Right renal cortex interstitium (tissue), 3 donors: Measurements from ENCODE around the gene DUSP16. TPM values are rescaled to one million over a fixed set of nuclear protein-coding genes. Genes with fewer than 3 reads are reported as not detected.
A peak's percentile ranks its signal among the peaks of the same experiment; 100 is the strongest.

ENCODE experiments used
- DNase-seq, 3 donors: peaks; one replicate each; pipeline ENCODE4 v3.0.0-alpha.2; 2013; ENCODE audit warnings: low read depth in 3 of 3, low spot score in 2 of 3
- polyA plus RNA-seq, 3 donors: library from polyadenylated mRNA; unstranded; fragments of 120-200 nt; gene quantifications; one replicate each; pipeline ENCODE4 v1.2.1, GENCODE V29; 2013; ENCODE audit not compliant: insufficient read length in 3 of 3

Gene DUSP16
- polyA plus RNA-seq, 3 donors, result 26.0 to 26.3 (median 26.1) TPM

GRCh38 chr12:12447236-12447635 is 115.4 kb downstream of the DUSP16 start:
- DNase-seq, result no peak

GRCh38 chr12:12446786-12447185 is 115.9 kb downstream of the DUSP16 start:
- no peak for DNase-seq

GRCh38 chr12:12445882-12446181 is 116.8 kb downstream of the DUSP16 start:
- no peak for DNase-seq

GRCh38 chr12:12445165-12445881 is 117.3 kb downstream of the DUSP16 start:
- no peak for DNase-seq

DNA sequence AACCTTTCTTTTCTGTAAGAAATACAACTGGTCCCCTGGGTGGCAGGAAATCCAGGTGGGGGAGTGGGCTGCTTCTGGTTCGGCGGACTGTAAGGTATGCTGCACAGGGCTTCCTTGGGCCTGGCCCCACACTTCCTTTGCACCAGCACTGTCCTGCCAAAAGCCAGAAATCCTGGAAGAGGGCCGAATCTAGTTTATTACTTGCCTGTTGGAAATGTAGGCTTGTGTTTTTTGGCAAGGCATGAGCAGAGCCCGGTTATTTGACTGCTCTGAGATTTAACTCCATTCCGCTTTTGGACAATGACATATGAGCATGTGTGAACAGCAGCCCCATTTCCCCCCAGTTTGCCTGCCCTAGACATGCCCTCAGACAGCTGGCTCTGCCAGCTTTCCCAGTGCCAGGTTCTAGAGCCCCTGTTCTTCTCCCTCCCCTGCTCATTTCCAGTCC is 119.2 kb downstream of the DUSP16 start:
- peak in 1 of 3 donors; percentile 8 for DNase-seq

DNA sequence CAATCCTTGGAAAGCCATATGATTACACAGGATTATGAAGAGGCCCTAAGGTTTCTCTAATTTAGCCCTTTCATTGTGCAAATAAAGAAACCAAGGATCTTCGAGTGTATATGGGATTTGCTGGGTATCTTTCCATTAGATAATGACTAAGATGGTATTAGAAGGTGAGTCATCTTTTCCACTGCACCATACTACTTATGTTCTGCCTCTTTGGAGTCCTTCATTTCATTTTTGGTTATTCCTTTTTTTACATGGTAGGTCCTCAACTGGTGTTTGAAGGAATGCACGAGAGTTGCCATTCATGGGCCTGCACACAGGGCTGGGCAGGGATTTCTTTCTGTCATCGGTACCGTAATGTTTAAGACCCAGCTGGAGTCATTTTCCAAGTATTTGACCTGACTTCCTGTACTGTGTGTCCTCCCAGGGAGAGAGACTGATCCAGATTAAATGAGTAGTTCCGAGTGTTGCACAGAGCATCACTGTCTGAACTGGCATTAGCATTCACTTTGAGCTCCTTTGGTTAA is 120.1 kb downstream of the DUSP16 start:
- DNase-seq, result no peak

DNA sequence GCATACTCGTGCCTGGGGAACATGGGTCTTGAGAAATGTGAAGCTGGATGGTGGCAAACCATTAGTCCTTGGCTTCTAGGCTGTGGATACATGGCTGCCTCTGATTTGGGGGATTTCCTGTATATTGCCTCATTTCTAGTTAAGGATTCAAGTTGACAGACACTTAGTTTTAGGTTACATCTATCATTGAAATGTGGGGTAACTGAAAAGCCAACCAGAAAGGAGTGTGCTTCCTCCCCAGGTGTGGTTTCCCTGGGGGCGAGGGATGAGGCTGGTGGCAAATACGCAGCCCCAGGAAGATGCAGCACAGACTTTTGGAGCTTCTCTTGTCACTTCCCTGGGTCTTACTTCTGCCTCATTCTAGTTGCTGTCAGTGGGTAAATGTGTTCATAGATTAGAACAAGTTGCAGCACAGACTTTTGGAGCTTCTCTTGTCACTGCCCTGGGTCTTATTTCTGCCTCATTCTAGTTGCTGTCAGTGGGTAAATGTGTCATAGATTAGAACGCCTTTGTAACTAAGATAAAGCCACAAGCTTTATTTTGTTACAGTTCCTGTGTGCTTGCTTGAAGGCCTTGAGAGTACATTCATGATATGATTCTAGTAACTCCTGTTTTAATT is 120.7 kb downstream of the DUSP16 start:
- DNase-seq, result no peak

DNA sequence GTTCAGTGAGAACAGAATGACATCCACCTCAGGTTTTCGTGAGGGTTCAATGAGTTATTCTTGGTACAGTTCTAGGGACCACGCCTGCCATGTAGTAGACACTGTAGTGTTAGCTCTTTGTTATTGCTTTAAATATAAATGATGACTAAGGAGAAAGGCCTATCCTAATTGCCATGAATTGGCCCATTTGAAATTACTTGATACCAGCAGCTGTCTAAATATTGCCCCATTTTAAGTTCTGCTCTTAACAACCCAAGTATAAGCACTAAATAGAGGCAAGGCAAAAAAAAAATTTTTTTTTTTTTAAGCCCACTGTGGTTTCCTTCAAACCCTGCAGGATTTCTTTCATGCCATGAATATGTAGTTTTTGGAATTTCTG is 121.2 kb downstream of the DUSP16 start:
- no peak for DNase-seq

DNA sequence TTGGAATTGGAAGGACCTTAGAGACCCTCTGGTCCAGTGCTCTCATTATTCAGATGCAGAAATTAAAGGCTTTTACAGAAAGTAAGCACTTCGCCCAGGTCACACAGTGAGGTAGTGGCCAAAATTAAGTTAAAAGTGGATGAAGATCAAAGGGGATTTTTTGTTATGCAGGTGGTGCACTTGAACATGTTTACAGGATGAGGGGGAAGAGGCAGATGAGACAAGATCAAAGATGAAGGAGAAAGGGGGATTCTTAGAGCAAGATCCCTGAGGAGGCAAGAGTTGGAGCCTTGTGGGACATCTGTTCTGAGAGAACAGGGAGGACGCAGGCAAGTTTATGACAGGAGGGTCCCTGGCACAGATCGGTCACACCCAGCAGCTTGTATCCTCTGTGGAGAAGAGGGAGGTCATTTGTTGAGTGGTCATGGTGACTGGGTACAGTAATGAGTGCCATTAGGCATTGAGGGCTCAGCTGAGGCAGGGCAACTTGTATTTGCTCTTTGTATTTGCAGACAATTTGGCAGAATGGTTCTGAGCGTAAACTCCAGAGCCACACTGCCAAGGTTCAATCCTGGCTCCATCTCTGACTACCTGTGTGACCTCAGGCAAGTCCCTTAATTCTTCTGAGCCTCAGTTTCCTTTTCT is 121.8 kb downstream of the DUSP16 start:
- no peak for DNase-seq

- DNase-seq, result no peak
Measured at GRCh38 chr12:12439636-12440035, 123.0 kb downstream of the DUSP16 start.

GRCh38 chr12:12436831-12437345 is 125.8 kb downstream of the DUSP16 start:
- no peak for DNase-seq

DNA sequence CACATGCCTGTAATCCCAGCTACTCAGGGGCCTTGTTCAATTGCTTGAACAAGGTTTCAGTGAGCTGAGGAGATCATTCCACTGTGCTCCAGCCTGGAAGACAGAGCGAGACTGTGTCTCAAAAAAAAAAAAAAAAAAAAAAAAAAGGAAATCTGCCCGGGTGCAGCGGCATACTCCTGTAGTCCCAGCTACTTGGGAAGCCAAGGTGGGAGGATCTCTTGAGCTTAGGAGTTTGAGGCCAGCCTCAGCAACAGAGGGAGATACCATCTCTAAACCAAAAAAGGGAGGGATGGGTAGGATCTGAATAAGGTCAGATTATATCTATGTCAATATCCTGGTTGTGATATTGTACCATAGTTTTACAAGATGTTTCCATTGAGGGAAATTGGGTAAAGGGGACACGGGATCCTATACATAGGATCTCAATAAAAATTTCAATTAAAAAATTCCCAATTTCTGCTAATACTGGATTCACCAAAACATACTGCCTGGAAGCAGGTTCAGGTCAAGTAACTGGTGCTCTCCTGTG is 129.4 kb downstream of the DUSP16 start:
- no peak for DNase-seq

GRCh38 chr12:12432364-12432763 is 130.3 kb downstream of the DUSP16 start:
- no peak for DNase-seq

DNA sequence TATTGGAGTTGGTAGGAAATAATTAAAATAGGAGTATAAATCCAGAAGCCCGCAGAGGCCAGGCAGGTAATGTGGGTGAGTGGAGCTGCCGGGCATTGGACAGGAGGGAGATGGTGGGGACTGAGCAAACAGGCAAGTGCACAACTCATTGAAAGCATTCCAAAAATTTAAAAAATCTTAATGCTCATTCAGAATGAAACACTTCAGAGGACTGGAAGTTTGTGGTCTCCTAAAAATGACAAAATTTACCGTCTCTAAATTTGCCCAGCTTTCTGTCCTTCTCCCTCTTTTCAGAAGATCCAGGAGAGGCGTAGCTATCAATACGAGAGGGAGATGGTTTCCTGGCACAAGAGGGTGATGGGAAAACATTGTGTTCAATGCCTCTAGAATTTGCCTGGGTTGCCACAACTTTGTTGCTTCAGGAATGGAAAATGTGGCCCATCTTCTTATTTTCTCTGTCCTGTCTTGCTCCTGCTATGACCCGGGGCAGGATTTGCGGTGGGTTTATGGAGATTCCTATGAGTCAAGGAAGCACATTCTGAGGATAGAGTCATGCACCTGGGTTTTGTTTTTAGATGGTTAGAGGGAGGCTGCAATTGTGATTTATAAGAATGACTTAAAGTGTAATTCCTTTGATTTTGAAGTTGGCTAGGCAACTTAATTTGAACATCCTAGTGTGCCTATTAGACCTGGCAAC is 133.6 kb downstream of the DUSP16 start:
- no peak for DNase-seq

DNA sequence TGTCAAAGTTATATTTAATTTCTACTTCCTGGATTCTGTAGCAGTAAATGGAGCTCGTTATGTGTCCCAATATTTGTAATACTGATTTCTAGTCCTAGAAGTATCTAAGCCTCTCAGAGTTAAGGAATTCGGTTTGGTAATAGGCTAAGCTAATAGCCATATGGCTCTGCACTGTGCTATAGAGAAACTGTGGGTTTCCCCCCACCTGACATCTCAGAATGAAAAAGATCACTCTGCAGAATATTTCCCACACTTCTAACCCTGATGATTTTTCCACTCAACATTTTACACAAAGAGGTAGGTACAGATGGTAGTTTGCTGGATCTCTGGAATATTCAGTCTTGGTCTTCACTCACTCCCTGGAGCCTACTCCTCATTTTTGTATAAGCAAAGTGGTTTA is 134.6 kb downstream of the DUSP16 start:
- DNase-seq, result no peak

DNA sequence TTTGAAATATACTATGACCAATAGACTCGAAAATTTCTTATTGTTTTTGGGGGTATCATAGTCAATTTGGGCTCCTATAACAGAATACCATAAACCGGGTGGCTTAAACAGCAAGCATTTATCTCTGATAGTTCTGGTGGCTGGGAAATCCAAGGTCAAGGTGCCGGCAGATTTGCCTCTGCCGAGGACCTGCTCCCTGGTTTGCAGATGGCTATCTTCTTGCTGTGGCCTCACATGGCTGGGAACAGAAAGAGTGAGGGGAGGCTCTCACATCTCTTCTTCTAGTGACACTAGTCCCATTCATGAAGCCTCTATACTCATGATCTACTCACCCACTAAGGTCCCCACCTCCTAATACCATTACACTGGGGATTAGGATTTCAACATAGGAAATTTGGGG is 135.1 kb downstream of the DUSP16 start:
- DNase-seq, result no peak

DNA sequence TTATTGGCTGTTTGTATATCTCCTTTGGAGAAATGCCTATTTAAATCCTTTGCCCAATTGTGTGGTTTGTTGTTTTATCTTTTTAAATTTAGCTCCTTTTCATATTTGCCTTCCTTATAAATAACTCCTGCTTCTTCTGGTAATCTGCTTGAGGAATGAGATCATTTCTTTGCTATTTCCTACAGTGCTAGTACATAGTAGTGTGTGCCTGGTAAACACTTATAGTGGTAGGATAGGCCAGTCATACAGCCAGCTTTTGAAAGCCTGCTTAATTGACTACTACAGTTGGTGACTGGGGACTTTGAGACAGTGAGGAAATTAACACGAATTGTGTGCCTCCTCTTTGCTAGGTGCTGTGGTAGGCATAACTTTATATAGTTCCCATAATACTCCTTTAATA is 137.0 kb downstream of the DUSP16 start:
- no peak for DNase-seq

- DNase-seq, result no peak
Measured at GRCh38 chr12:12425001-12425400, 137.7 kb downstream of the DUSP16 start.
